ENCODE data around the gene ANXA3.
A peak's percentile ranks its signal among the peaks of the same experiment; 100 is the strongest.

The ANXA3 gene

GRCh38 chr4:78612398-78613178 lies 61.0 kb downstream of the ANXA3 start:
- peak; percentile 40 for DNase-seq (ENCODE audit: low spot score)

- DNase-seq (ENCODE audit: low spot score) = no peak
Observed at GRCh38 chr4:78613522-78614321, 62.2 kb downstream of the ANXA3 start.

GRCh38 chr4:78616046-78616498 lies 64.5 kb downstream of the ANXA3 start:
- no peak for DNase-seq (ENCODE audit: low spot score)

- no peak for DNase-seq (ENCODE audit: low spot score)
Observed at GRCh38 chr4:78618436-78618835, 66.9 kb downstream of the ANXA3 start.

GRCh38 chr4:78621395-78621794 lies 69.8 kb downstream of the ANXA3 start:
- DNase-seq (ENCODE audit: low spot score) = no peak

GRCh38 chr4:78622253-78622979 lies 70.8 kb downstream of the ANXA3 start:
- DNase-seq (ENCODE audit: low spot score) = no peak

- DNase-seq (ENCODE audit: low spot score) = no peak
Observed at GRCh38 chr4:78624048-78624447, 72.5 kb downstream of the ANXA3 start.

- DNase-seq (ENCODE audit: low spot score) = no peak
Observed at GRCh38 chr4:78625073-78625472, 73.5 kb downstream of the ANXA3 start.

- no peak for DNase-seq (ENCODE audit: low spot score)
Observed at GRCh38 chr4:78627046-78627965, 75.7 kb downstream of the ANXA3 start.

- no peak for DNase-seq (ENCODE audit: low spot score)
Observed at GRCh38 chr4:78627966-78628678, 76.6 kb downstream of the ANXA3 start.

- no peak for DNase-seq (ENCODE audit: low spot score)
Observed at GRCh38 chr4:78629991-78630541, 78.5 kb downstream of the ANXA3 start.

GRCh38 chr4:78630615-78631014 lies 79.0 kb downstream of the ANXA3 start:
- DNase-seq (ENCODE audit: low spot score) = no peak

- DNase-seq (ENCODE audit: low spot score) = no peak
Observed at GRCh38 chr4:78634011-78634664, 82.6 kb downstream of the ANXA3 start.

- no peak for DNase-seq (ENCODE audit: low spot score)
Observed at GRCh38 chr4:78638337-78639172, 87.0 kb downstream of the ANXA3 start.

GRCh38 chr4:78640714-78641113 lies 89.1 kb downstream of the ANXA3 start:
- DNase-seq (ENCODE audit: low spot score) = no peak

GRCh38 chr4:78642934-78643333 lies 91.4 kb downstream of the ANXA3 start:
- DNase-seq (ENCODE audit: low spot score) = peak; percentile 17

GRCh38 chr4:78644063-78644691 lies 92.6 kb downstream of the ANXA3 start:
- no peak for DNase-seq (ENCODE audit: low spot score)

- DNase-seq (ENCODE audit: low spot score) = peak; percentile 39
Observed at GRCh38 chr4:78644744-78645330, 93.3 kb downstream of the ANXA3 start.

Measured in SW480 (cell line).